ENCODE measurements around the gene TOP1.

TOP1 gene

DNA sequence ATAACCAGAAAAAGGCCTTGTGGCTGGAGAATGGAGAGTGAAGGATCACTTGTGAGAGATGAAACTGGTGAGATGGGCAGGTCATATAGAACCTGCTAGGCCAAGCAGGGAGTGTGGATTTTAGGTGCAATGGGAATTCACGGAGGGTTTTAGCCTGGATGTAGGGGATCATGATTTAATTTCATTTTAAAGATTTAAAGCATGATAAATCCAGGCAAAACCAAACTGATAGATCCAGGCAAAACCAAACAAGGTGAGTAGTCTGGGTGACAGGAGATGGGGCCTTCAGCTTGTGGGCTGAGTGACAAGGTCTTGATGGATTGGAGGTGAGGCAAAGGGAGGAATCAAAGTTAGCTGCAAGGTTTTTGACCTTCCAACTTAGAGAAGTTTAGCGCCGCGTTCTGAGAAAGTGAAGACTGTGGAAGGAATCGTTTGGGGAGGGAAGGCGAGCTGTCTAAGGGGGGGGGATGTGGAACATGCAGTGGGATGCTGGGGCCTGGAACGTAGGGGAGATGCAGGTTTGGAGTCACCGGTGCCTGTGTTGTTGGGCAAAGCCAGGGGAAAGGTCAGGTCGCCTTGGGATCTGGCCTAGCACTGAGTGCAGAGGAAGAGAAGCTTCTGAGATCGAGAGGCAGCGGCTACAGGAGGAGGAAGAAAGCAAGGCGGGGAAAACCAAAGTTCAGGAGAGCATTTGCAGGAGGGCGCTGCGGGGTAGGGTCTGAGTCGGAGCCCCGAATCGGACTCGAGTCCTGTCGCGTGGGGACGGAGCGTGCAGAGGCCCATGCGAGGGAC, 107.5 kb downstream of the TOP1 start:
- Histone ChIP-seq H3K27me3 (ENCODE audit: control insufficient read depth, insufficient read depth, low read length) (no peaks in the 10 kb centered on the region), H3K36me3 (ENCODE audit: control insufficient read depth, insufficient read depth, low read length) (no peaks in the 10 kb centered on the region), H3K4me3 (ENCODE audit: low read length) (peak overlapping the region; percentile 86), H3K4me1 (ENCODE audit: control insufficient read depth, insufficient read depth, low read length) (no peaks in the 10 kb centered on the region), H3K27ac (ENCODE audit: low read depth, low read length) (peak overlapping the region; percentile 90), H3K9ac (ENCODE audit: low read length) (no peak overlapping the region)

DNA sequence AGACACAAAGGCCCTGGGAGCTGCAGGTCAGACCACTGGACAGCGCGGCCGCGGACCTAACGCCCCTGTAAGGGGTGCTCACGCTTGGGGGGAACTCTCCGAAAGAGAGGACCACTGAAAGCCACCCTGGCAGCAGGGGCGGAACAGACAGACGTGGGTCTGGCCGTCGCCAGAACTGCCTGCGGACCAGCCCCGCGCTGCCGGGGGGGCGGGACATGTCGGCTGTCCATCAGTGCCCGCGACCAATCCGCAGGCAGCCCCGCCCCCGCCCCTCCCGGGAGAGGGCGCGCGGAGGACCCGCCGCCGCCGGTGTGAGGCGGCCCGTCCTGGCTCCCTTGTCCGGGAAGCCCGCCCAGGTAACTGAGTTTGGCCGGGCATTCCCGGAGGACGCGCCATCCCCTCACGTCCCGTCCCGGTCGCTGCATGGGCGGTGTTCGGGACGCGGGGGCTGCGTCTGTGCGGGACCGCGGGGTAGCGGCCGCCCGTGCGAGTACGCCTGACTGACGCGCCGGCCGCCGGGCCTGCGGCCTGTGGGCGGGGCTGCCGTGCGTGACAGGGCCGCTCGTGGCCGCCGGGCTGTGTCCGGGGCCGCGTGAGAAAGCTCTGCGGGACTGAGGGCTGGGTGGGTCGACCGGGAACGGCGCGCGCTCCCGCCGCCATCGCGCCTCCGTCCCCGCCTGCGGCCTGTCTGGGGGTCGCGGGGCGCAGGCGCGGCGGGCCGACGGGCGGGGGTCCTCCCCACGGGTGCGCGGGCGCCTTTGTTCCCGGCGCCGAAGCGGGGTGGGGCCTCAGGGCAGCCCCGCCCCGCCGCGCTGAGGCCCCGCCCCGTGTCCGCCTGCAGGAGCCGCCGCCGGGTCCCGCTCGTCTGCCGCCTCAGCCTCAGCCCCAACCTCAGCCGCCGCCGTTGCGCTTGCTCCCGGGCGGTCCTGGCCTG, 108.3 kb downstream of the TOP1 start, which contains the start of gene PLCG1:
Gene PLCG1 (plus strand): TSS at position 864 of the 934 bp plus-strand sequence. CDS start 99 bp downstream, outside the sequence.
- Histone ChIP-seq H3K27ac (ENCODE audit: low read depth, low read length) (peak within 1 kb of the TSS; percentile 90), H3K4me1 (ENCODE audit: control insufficient read depth, insufficient read depth, low read length) (no peaks in the 10 kb centered on the region), H3K9ac (ENCODE audit: low read length) (peak within 1 kb of the TSS; percentile 45), H3K4me3 (ENCODE audit: low read length) (peak within 1 kb of the TSS; percentile 86), H3K36me3 (ENCODE audit: control insufficient read depth, insufficient read depth, low read length) (no peaks in the 10 kb centered on the region), H3K27me3 (ENCODE audit: control insufficient read depth, insufficient read depth, low read length) (no peaks in the 10 kb centered on the region)

DNA sequence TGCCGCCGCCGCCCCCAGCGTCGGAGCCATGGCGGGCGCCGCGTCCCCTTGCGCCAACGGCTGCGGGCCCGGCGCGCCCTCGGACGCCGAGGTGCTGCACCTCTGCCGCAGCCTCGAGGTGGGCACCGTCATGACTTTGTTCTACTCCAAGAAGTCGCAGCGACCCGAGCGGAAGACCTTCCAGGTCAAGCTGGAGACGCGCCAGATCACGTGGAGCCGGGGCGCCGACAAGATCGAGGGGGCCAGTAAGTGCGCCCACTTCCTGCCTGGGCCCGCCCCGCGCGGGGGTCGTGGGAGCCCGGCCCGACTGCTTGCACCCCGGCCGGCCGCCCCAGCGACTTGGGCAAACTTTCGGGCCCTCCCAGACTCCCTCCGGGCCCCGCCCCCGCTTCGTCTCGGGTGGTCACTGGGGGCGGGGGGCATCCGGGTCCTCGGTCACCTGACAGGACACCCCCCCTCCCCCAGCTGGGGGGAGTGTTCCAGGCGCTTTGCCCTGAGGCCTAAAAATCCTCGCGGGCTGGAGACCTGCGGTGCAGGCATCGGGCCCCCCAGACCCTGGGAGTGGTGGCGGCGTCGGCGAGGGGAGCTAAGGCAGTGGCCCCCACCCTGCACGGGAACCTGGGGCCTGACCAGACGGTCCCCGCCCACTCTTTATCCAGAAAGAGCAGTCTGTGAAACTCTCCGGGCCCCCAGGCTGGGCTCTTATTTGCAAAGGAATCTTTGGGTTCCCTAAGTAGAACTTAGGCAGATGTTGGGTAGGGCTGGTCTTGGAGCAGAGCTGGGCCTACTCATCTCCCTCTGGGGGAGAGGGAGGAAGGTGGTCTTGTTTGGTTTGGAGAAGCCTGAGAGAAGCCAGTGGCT, 109.2 kb downstream of the TOP1 start:
- Histone ChIP-seq H3K36me3 (ENCODE audit: control insufficient read depth, insufficient read depth, low read length) (no peaks in the 10 kb centered on the region), H3K4me3 (ENCODE audit: low read length) (peak overlapping the region; percentile 86), H3K9ac (ENCODE audit: low read length) (peak overlapping the region; percentile 42), H3K27ac (ENCODE audit: low read depth, low read length) (peak overlapping the region; percentile 90), H3K4me1 (ENCODE audit: control insufficient read depth, insufficient read depth, low read length) (no peaks in the 10 kb centered on the region), H3K27me3 (ENCODE audit: control insufficient read depth, insufficient read depth, low read length) (no peaks in the 10 kb centered on the region)

DNA sequence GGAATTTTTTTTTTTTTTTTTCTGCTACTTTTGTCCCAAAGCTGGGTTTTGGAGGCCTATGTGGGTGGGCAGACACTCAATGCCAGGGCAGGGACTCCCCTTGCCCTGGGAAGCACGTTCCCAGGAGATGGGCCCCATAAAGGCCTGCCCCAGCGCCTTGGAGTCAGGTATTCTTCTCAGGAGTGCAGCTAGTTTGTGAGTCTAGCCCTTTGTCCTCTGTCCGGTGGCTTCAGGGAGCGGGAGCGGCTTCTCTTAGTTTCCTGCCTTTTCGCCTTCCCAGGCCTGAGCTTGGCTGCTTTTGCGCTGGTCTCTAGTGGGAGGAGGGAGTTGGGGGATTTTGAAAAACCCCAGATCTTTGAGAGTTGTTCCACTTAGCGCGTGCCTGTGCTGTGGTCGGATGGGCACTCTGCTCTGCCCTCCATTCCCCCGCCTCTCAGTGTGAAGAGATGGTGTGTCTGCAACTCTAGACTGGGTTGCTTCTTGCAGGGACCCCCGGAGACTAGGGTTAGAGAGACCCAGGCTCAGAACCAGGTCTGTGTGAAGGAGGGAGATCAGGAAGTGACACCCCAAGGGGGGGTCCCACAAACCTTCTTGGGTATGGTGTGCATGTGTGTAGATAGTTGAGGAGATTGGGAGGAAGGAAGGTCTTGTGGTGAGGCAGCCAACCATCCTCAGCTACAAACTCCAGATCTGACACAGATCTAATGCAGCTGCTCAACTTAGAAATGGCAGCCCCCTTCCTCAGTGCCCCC, 110.0 kb downstream of the TOP1 start:
- H3K36me3 ChIP-seq (ENCODE audit: control insufficient read depth, insufficient read depth, low read length) = no peaks in the 10 kb centered on the region
- H3K27me3 ChIP-seq (ENCODE audit: control insufficient read depth, insufficient read depth, low read length) = no peaks in the 10 kb centered on the region
- peak overlapping the region; percentile 86 for H3K4me3 ChIP-seq (ENCODE audit: low read length)
- no peaks in the 10 kb centered on the region for H3K4me1 ChIP-seq (ENCODE audit: control insufficient read depth, insufficient read depth, low read length)
- H3K27ac ChIP-seq (ENCODE audit: low read depth, low read length) = peak overlapping the region; percentile 90
- peak overlapping the region; percentile 42 for H3K9ac ChIP-seq (ENCODE audit: low read length)

DNA sequence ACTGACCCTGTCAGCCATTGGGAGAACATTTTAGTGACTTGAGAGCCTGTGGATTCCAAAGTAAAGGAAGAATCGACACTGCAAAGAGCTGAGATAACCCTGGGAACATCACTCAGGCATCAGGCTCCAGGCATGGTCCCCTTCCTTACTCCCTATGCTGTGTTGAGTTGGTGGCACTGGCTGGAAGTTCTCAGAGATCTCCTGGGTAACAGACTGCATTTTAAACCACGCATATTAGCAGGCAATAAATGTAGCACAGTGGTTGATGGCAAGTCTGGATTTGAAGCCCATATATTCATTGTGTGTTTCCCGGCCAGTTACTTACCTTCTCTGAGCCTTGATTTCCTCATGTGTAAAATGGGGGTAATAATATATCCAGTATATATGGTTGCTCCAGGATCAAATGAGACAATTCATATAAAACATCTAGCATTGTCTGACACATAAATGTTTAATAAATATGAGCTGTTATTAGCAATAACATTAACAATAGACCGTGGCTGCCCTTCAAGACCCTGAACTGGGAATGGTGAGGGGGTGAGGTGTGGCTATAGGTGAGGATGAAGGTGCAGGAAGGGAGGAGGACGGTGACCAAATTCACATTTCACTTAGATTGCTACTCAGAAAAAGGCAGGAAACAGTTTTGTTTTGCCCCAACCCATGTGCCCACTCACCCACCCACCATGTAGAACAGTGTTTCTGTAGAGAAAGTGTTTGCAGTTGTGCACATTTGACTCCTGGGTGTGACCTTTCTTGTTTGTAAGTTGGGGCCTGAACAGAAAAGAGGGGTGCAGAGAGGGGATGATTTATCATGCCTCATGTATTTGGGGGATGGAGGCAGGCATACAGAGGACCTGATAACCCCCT, 110.8 kb downstream of the TOP1 start:
- Histone ChIP-seq H3K27me3 (ENCODE audit: control insufficient read depth, insufficient read depth, low read length) (no peaks in the 10 kb centered on the region), H3K4me3 (ENCODE audit: low read length) (peak overlapping the region; percentile 86), H3K4me1 (ENCODE audit: control insufficient read depth, insufficient read depth, low read length) (no peaks in the 10 kb centered on the region), H3K27ac (ENCODE audit: low read depth, low read length) (no peak overlapping the region), H3K9ac (ENCODE audit: low read length) (no peak overlapping the region), H3K36me3 (ENCODE audit: control insufficient read depth, insufficient read depth, low read length) (no peaks in the 10 kb centered on the region)

DNA sequence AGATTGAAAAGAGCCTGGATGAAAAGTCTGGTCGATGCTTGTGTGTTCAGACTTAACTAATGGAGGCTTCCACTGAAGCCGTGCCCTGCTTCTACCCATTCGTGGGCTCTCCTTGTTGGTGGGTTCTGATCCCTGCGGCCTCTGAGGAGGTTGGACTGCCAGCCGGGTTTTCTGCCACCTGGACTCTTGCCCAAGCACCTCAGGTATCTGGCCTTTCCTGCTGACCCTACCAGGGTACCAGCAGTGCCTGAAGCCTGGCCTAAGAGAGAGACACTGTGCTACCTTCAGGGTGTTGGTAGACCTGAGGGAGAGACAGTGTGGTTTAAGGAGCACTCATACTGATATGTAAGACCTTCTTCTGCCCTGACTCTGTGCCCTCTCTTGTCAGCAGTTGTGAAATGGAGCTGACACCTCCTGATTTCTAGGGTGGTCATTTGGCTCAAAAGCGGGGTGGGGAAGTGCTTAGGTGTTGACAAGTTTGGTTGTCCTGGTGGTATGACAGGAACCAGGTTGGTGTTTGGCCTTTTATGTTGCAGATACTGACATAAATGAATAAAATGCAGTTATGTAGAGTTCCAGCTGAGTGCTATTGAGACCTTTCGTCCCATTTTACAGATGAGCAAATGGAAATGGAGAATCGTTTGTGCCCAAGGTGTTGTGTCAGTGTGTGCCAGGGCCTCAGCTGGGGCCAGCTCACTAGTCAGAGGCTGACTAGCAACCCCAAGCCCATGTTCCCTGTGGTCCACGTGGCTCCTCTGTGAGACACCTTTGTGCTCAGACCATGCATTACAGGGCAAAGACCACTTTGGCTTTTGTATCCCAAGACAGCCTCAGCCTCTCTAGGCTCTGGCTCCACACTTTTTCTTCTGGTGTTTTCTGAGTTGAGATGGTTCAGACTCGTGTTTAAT, 111.9 kb downstream of the TOP1 start:
- Histone ChIP-seq H3K27ac (ENCODE audit: low read depth, low read length) (no peak overlapping the region), H3K9ac (ENCODE audit: low read length) (no peak overlapping the region), H3K4me1 (ENCODE audit: control insufficient read depth, insufficient read depth, low read length) (peaks cover under 1% of the 10 kb centered on the region)

DNA sequence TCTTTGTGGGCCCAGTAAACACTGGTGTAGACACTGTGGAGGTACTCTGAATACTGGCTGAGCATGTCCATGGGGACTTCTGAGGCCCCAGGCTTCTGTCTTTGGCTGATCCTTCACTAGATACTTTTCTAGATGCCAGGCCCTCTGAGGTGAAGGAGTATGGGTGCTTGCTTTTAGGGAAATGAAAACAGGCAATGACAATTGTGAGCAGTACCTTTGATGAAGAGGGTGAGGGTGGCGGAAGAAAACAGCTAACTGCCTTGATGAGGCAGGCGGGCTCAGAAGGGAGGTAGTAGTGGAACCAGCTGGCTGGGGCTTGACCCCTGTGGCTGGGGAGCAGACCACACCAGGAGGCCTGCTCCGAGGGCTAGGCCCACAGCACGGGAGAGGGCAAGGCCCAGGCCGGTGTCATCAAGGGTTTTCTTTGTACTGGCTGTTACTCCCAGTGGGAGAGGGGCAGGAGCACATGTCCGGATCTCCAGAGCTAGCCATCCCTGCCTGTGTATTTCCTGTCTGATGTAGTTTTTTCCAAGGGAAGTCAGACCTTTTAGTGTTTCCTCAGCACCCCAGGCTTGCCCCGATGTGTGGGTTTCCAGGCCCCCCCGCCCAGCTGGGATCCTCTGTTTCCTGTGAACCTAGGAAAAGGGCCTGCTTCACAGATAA, 112.7 kb downstream of the TOP1 start:
- Histone ChIP-seq H3K27me3 (ENCODE audit: control insufficient read depth, insufficient read depth, low read length) (no peaks in the 10 kb centered on the region), H3K9ac (ENCODE audit: low read length) (no peak overlapping the region), H3K27ac (ENCODE audit: low read depth, low read length) (peak overlapping the region; percentile 11)

More for the DNA sequence above, 111.9 kb downstream of the TOP1 start:
- Histone ChIP-seq H3K27me3 (ENCODE audit: control insufficient read depth, insufficient read depth, low read length) (no peaks in the 10 kb centered on the region), H3K4me3 (ENCODE audit: low read length) (no peak overlapping the region), H3K36me3 (ENCODE audit: control insufficient read depth, insufficient read depth, low read length) (no peaks in the 10 kb centered on the region)

DNA sequence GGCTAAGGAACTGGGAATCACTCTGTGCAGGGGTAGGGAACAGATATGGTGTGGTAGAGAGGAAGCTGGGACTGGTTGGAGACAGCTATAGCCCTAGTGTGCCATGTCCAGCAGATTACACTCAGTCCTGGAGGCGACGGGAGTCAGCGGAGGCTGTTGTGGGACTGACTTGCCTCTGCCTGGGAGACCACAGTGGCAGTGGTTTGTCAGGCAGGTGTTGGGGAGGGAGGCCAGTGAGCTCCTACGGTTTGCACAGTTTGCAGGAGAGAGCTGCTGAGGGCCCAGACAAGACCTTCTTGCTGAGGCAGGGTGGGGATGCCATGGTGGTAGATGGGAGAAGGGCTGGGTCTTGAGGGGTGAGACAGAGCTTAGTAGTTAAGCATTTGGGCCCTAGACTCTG, 113.6 kb downstream of the TOP1 start:
- Histone ChIP-seq H3K27me3 (ENCODE audit: control insufficient read depth, insufficient read depth, low read length) (no peaks in the 10 kb centered on the region), H3K4me3 (ENCODE audit: low read length) (no peak overlapping the region), H3K27ac (ENCODE audit: low read depth, low read length) (no peak overlapping the region), H3K36me3 (ENCODE audit: control insufficient read depth, insufficient read depth, low read length) (no peaks in the 10 kb centered on the region), H3K9ac (ENCODE audit: low read length) (no peak overlapping the region), H3K4me1 (ENCODE audit: control insufficient read depth, insufficient read depth, low read length) (peaks cover 10% of the 10 kb centered on the region)

More for the DNA sequence above, 112.7 kb downstream of the TOP1 start:
- Histone ChIP-seq H3K36me3 (ENCODE audit: control insufficient read depth, insufficient read depth, low read length) (no peaks in the 10 kb centered on the region), H3K4me1 (ENCODE audit: control insufficient read depth, insufficient read depth, low read length) (peaks cover 8% of the 10 kb centered on the region), H3K4me3 (ENCODE audit: low read length) (no peak overlapping the region)

DNA sequence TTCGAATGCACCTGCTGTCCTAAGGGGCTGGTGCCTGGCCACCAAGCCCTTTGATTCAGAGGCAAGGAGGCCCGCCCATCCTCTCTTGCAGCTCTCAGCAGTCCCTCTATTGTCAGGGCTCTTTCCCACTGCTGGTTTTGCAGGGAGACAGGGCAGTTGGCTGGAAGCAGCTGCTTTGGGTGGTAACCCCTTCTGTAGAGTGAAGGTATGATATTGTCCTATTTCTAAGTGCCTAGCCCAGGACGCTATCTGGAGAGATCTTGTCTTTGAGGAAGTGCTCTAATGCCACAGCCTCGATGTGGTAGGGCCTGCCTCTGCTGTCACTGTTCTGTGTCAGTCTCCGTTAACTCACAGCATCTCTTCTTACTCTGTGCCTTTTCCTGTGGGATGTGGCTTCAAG, 114.3 kb downstream of the TOP1 start:
- H3K36me3 ChIP-seq (ENCODE audit: control insufficient read depth, insufficient read depth, low read length) = no peaks in the 10 kb centered on the region
- no peak overlapping the region for H3K9ac ChIP-seq (ENCODE audit: low read length)
- no peak overlapping the region for H3K4me3 ChIP-seq (ENCODE audit: low read length)
- no peaks in the 10 kb centered on the region for H3K27me3 ChIP-seq (ENCODE audit: control insufficient read depth, insufficient read depth, low read length)
- H3K27ac ChIP-seq (ENCODE audit: low read depth, low read length) = no peak overlapping the region
- H3K4me1 ChIP-seq (ENCODE audit: control insufficient read depth, insufficient read depth, low read length) = peaks cover 10% of the 10 kb centered on the region

DNA sequence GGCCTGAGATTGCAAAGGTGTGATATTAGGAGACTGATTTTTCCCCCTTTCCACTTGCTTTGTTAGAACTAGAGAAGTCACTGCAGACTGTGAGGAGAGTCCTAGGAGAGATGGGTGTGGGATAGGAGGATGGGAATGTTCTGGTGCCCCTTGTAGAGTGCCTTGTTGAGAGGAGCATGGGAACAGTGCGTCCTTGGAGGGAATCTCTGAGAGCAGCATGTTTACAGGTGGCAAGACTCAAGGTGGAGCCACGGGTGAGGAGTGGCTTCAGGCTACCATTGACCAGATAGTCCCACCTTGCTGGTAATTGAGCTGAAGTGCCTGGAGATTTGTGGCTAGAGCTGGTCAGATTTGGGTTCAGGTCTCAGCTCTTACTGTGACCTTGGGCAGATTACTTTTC, 114.7 kb downstream of the TOP1 start:
- Histone ChIP-seq H3K27ac (ENCODE audit: low read depth, low read length) (no peak overlapping the region), H3K9ac (ENCODE audit: low read length) (no peak overlapping the region), H3K4me1 (ENCODE audit: control insufficient read depth, insufficient read depth, low read length) (peaks cover 10% of the 10 kb centered on the region), H3K27me3 (ENCODE audit: control insufficient read depth, insufficient read depth, low read length) (no peaks in the 10 kb centered on the region), H3K36me3 (ENCODE audit: control insufficient read depth, insufficient read depth, low read length) (no peaks in the 10 kb centered on the region), H3K4me3 (ENCODE audit: low read length) (no peak overlapping the region)
